ENCODE data around the gene STON1.
"Not testable (repeated sequence)": the region's sequence is repeated elsewhere in the genome, so short reads cannot be mapped to it uniquely, and the experiment has no call there.

STON1 gene

GRCh38 chr2:48600917-48601316, 71.0 kb downstream of the STON1 start:
- CTCF ChIA-PET = interaction anchor here (0.6 to 1.6 kb wide), 5 partner anchors 9 to 1543 kb away, joined by 3 to 6 read pairs (median 4); no protein-coding TSS in a partner anchor
- Mint-ChIP-seq H3K36me3 (no peaks in the 10 kb centered on the region), H3K9me3 (no peaks in the 10 kb centered on the region), H3K27ac (no peak overlapping the region), H3K27me3 (no peaks in the 10 kb centered on the region), H3K4me3 (no peak overlapping the region), H3K4me1 (no peaks in the 10 kb centered on the region)
- no peak for DNase-seq

DNA sequence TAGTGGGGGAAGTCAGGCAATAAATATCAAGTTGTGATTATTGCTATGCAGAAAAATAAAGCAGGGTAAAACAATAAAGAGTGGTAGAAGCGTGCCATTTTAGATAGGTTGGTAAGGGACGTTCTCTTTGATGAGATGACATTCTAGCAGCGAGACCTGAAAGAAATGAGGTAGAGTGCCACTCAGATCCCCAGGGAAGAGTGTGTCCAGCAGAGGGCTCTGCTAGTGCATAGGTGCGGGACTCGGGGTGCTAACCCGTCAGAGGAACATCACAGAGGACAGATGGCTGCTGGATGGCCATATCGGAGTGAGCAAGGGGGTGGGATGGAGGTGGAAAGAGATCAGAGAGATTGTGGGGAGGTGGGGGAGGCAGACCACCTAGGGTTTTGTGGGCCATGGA, 71.4 kb downstream of the STON1 start:
- CTCF ChIA-PET = no interaction called here
- no peaks in the 10 kb centered on the region for H3K27me3 Mint-ChIP-seq

DNA sequence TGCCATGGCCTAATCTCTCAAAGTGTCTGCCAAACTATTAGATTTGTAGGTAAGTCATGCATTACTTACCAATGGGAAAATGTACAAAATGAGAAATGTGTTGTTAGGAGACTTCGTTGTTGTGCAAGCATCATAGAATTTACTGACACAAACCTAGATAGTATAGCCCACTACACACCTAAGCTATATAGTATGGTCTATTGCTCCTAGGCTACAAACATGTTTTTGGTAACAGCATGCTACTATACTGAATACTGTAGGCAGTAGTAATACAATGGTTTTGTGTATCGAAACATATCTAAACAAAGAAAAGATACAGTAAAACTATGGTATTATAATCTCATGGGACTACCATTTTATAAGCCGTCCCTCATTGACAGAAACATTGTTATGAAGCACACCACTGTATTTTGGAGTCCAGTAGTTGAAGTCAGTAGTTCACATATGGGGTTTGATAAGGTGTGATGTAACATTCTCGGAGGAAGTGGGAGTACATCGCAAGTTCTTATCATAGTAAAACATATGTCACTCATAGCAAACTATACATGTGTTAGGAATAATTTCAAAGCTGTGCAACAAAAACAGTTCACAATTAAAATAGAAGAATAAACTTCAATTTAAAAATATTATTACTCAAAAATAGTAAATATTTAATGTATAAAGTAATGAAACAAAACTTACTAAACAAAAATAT, 75.7 kb downstream of the STON1 start:
- Mint-ChIP-seq H3K27ac (no peak overlapping the region), H3K4me3 (no peak overlapping the region), H3K27me3 (peaks cover 8% of the 10 kb centered on the region), H3K4me1 (no peaks in the 10 kb centered on the region), H3K9me3 (no peaks in the 10 kb centered on the region), H3K36me3 (no peaks in the 10 kb centered on the region)
- no peak for DNase-seq
- CTCF ChIA-PET = no interaction called here

More for the DNA sequence above, 71.4 kb downstream of the STON1 start:
- Mint-ChIP-seq H3K4me3 (no peak overlapping the region), H3K9me3 (no peaks in the 10 kb centered on the region), H3K27ac (no peak overlapping the region), H3K36me3 (no peaks in the 10 kb centered on the region), H3K4me1 (no peaks in the 10 kb centered on the region)
- DNase-seq = peak; percentile 26

- Mint-ChIP-seq H3K4me1 (no peaks in the 10 kb centered on the region), H3K4me3 (no peak overlapping the region), H3K9me3 (no peaks in the 10 kb centered on the region), H3K36me3 (no peaks in the 10 kb centered on the region), H3K27me3 (peaks cover 8% of the 10 kb centered on the region), H3K27ac (no peak overlapping the region)
- DNase-seq = no peak
- CTCF ChIA-PET = no interaction called here
These were observed 77.5 kb downstream of the STON1 start for GRCh38 chr2:48607307-48608014.

DNA sequence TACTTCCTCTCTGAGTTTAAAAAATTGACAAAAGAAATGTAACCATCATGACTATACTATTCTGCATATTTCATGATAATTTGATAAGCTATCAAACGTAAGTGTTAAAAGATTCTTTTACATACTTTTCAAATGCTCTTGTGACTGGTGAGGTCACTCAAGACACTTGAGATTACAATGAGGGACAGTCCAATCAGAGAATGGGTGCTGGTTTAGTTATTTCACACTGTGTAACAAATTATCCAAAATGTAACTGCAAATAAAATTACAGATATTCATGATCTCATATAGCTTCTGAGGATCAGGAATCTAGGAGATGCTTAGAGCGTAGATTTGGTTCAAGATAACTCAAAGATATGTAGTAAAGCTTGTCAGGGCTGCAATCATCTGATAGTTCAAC, 83.3 kb downstream of the STON1 start:
- CTCF ChIA-PET = no interaction called here
- no peak for DNase-seq
- Mint-ChIP-seq H3K4me3 (no peak overlapping the region), H3K9me3 (peaks cover 4% of the 10 kb centered on the region), H3K4me1 (no peaks in the 10 kb centered on the region), H3K27me3 (peaks cover 8% of the 10 kb centered on the region), H3K36me3 (no peaks in the 10 kb centered on the region), H3K27ac (no peak overlapping the region)

- H3K27me3 Mint-ChIP-seq, CTCF ChIA-PET, H3K36me3 Mint-ChIP-seq, H3K4me1 Mint-ChIP-seq, H3K9me3 Mint-ChIP-seq, H3K27ac Mint-ChIP-seq, DNase-seq, H3K4me3 Mint-ChIP-seq: not testable (repeated sequence)
These were observed 84.6 kb downstream of the STON1 start for GRCh38 chr2:48614581-48614980.

- CTCF ChIA-PET = no interaction called here
- Mint-ChIP-seq H3K9me3 (peaks cover 4% of the 10 kb centered on the region), H3K36me3 (no peaks in the 10 kb centered on the region), H3K4me3 (no peak within 1 kb of the TSS), H3K27me3 (no peaks in the 10 kb centered on the region), H3K4me1 (no peaks in the 10 kb centered on the region), H3K27ac (no peak within 1 kb of the TSS)
- DNase-seq = no peak
These were observed 87.7 kb downstream of the STON1 start, which contains the start of gene GTF2A1L for GRCh38 chr2:48617618-48618017. Gene GTF2A1L (plus strand): TSS chr2:48617856. CDS start chr2:48617875, 19 bp downstream.

GRCh38 chr2:48619526-48619925, 89.6 kb downstream of the STON1 start:
- Mint-ChIP-seq H3K9me3 (no peaks in the 10 kb centered on the region), H3K27me3 (no peaks in the 10 kb centered on the region), H3K4me3 (no peak overlapping the region), H3K36me3 (no peaks in the 10 kb centered on the region), H3K27ac (no peak overlapping the region), H3K4me1 (no peaks in the 10 kb centered on the region)
- no peak for DNase-seq
- CTCF ChIA-PET = no interaction called here

GRCh38 chr2:48620604-48621003, 90.7 kb downstream of the STON1 start:
- DNase-seq = no peak
- Mint-ChIP-seq H3K36me3 (no peaks in the 10 kb centered on the region), H3K9me3 (no peaks in the 10 kb centered on the region), H3K27ac (no peak overlapping the region), H3K4me1 (no peaks in the 10 kb centered on the region), H3K27me3 (no peaks in the 10 kb centered on the region), H3K4me3 (no peak overlapping the region)
- CTCF ChIA-PET = no interaction called here

DNA sequence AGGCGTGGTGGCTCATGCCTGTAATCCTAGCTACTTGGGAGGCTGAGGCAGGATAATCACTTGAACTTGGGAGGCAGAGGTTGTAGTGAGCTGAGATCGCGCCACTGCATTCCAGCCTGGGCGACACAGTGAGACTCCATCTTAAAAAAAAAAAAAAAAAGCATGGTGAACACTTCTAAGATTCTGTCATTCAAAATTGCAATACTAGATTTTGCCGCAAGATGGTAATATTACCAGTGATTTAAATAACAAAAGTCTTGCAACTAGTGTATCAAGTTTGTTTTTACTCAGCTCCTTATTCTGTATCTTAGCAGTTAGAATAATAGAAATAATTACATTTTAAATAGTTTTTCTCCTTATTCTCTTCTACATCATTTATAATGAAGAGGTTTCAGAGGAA, 92.7 kb downstream of the STON1 start:
- H3K27me3 Mint-ChIP-seq, H3K27ac Mint-ChIP-seq, H3K4me3 Mint-ChIP-seq, H3K4me1 Mint-ChIP-seq, DNase-seq, H3K36me3 Mint-ChIP-seq, H3K9me3 Mint-ChIP-seq: not testable (repeated sequence)
- CTCF ChIA-PET = interaction anchor here (0.6 kb wide), 1 partner anchor 1337 kb away, joined by 4 read pairs; no protein-coding TSS in a partner anchor

- Mint-ChIP-seq H3K27ac (no peak overlapping the region), H3K36me3 (no peaks in the 10 kb centered on the region), H3K4me3 (no peak overlapping the region), H3K9me3 (no peaks in the 10 kb centered on the region), H3K4me1 (no peaks in the 10 kb centered on the region), H3K27me3 (no peaks in the 10 kb centered on the region)
- DNase-seq = no peak
- CTCF ChIA-PET = no interaction called here
These were observed 94.7 kb downstream of the STON1 start for GRCh38 chr2:48624696-48625095.

GRCh38 chr2:48626047-48626446, 96.1 kb downstream of the STON1 start:
- no peaks in the 10 kb centered on the region for H3K9me3 Mint-ChIP-seq
- H3K27ac Mint-ChIP-seq = no peak overlapping the region
- DNase-seq = no peak
- no peaks in the 10 kb centered on the region for H3K27me3 Mint-ChIP-seq
- no peaks in the 10 kb centered on the region for H3K36me3 Mint-ChIP-seq
- no peak overlapping the region for H3K4me3 Mint-ChIP-seq
- CTCF ChIA-PET = no interaction called here
- no peaks in the 10 kb centered on the region for H3K4me1 Mint-ChIP-seq

DNA sequence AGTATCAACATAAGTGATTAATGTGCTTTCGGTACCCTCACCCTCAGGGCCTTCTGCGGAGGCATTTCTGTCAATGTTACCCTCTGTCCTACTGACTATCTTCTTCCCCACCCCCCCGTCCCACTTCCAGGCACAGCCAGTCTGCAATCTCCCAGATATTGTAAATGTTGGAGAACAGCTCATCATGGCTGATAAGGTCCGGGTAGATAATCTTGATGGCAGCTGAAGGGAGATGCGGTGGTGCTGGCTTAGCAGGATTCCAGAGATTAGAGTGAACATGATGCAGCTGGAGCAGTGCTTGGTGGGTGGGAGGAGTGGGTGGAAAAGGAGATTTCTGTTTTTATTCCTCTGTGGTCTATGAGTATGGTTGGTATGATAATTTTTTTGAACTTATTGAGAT, 103.2 kb downstream of the STON1 start:
- H3K9me3 Mint-ChIP-seq = no peaks in the 10 kb centered on the region
- H3K27me3 Mint-ChIP-seq = peaks cover 4% of the 10 kb centered on the region
- H3K4me1 Mint-ChIP-seq = no peaks in the 10 kb centered on the region
- no peak for DNase-seq
- CTCF ChIA-PET = no interaction called here
- no peak overlapping the region for H3K27ac Mint-ChIP-seq
- H3K4me3 Mint-ChIP-seq = no peak overlapping the region
- no peaks in the 10 kb centered on the region for H3K36me3 Mint-ChIP-seq

DNA sequence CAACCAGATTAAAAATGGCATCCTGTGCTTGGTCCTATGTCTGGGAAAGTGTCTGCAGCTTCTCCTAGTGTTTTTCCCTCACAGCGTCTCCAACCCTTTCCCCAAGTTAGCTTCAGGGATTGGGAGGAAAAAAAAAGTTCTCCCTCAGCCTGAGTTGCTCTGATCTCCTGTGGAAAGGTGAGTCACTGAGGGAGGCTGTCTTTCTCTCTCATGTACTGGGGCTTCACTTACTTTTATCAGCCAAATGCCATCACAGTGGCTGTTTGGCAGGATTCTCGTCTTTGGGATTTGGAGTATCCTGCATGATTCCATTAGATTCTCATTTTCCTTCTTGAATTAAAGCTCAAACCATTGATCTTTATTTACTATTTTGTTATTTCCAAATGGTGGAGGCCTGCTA, 105.8 kb downstream of the STON1 start:
- Mint-ChIP-seq H3K36me3 (no peaks in the 10 kb centered on the region), H3K27ac (no peak overlapping the region), H3K4me3 (no peak overlapping the region), H3K4me1 (no peaks in the 10 kb centered on the region), H3K27me3 (peaks cover 4% of the 10 kb centered on the region), H3K9me3 (no peaks in the 10 kb centered on the region)
- no peak for DNase-seq
- CTCF ChIA-PET = no interaction called here

DNA sequence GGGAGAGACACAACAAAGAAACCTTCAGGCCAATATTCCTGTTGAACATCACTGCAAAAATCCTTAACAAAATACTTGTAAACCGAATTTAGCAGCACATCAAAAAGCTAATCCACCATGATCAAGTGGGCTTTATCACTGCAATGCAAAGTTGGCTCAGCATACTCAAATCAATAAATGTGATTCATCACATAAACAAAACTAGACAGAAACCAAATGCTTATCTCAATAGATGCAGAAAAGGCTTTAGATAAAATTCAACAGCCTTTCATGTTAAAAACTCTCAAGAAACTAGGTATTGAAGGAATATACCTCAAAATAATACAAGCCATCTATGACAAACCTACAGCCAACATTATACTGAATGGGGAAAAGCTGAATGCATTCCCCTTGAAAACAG, 108.3 kb downstream of the STON1 start:
- Mint-ChIP-seq H3K9me3 (no peaks in the 10 kb centered on the region), H3K36me3 (no peaks in the 10 kb centered on the region), H3K4me3 (no peak overlapping the region), H3K27ac (no peak overlapping the region), H3K4me1 (no peaks in the 10 kb centered on the region), H3K27me3 (peaks cover 4% of the 10 kb centered on the region)
- CTCF ChIA-PET = no interaction called here
- DNase-seq = no peak
